IMR-90 (cell line): Measurements from ENCODE around the gene PCGF2. TPM values are rescaled to one million over a fixed set of nuclear protein-coding genes. Genes with fewer than 3 reads are reported as not detected.

Experiments
- ATAC-seq: fragments of 200-7000 bp; cut with Tn5 transposase; 2 replicates; pipeline ENCODE4 v1.9.1; 2020; ENCODE audit warnings: low read depth, mild to moderate bottlenecking, moderate library complexity
- BruUV-seq: library from RNA; stranded (reverse); fragments of 400-500 nt; replicated peaks from 2 replicates; lab custom pipeline; 2021; lab: Mats Ljungman, UMichigan
- CTCF ChIA-PET: fragments of 300-600 bp; formaldehyde crosslinking; extraction: SDS; loops from one replicate; lab custom pipeline; 2021; ENCODE audit warnings: antibody characterized with exemption; lab: Yijun Ruan, JAX
- POLR2A ChIA-PET: fragments of 300-600 bp; sonication (Branson Sonifier 250); formaldehyde crosslinking; loops from one replicate; lab custom pipeline; 2022; ENCODE audit warnings: antibody characterized with exemption; ENCODE audit not compliant: unreplicated experiment; lab: Charles Lee
- DNase-seq: peaks from one replicate; pipeline ENCODE4 v3.0.0; 2013
- H2AFZ ChIP-seq: replicated peaks from 2 replicates; pipeline ENCODE3; 2013; ENCODE audit warnings: low read length, mild to moderate bottlenecking; ENCODE audit not compliant: poor library complexity
- H2AK5ac ChIP-seq: 2 replicates; pipeline ENCODE4 v1.6.1; 2013; ENCODE audit warnings: low read depth, low read length, inconsistent platforms
- H2AK9ac ChIP-seq: replicated peaks from 2 replicates; pipeline ENCODE3; 2013; ENCODE audit warnings: mild to moderate bottlenecking, low read depth, low read length, moderate library complexity; ENCODE audit not compliant: poor library complexity
- H2BK120ac ChIP-seq: 2 replicates; pipeline ENCODE4 v1.6.1; 2013; ENCODE audit warnings: low read depth, low read length, inconsistent platforms
- H2BK15ac ChIP-seq: 3 replicates; pipeline ENCODE4 v1.6.1; 2013; ENCODE audit warnings: low read depth, low read length, inconsistent platforms
- H2BK20ac ChIP-seq: 2 replicates; pipeline ENCODE4 v1.6.1; 2013; ENCODE audit warnings: low read depth, mild to moderate bottlenecking, inconsistent platforms, low read length, moderate library complexity
- H2BK5ac ChIP-seq: 2 replicates; pipeline ENCODE4 v1.6.1; 2013; ENCODE audit warnings: mild to moderate bottlenecking, low read depth, low read length, inconsistent platforms; ENCODE audit not compliant: poor library complexity, severe bottlenecking
- H3K14ac ChIP-seq: replicated peaks from 2 replicates; pipeline ENCODE4 v1.6.1; 2013; ENCODE audit warnings: low read depth, low read length, inconsistent platforms
- H3K18ac ChIP-seq: 2 replicates; pipeline ENCODE4 v1.6.1; 2013; ENCODE audit warnings: low read depth, low read length, control low read depth
- H3K23ac ChIP-seq: 2 replicates; pipeline ENCODE4 v1.6.1; 2013; ENCODE audit warnings: low read depth, low read length, inconsistent platforms
- H3K27ac ChIP-seq: 2 replicates; pipeline ENCODE4 v1.5.1; 2013; ENCODE audit warnings: mild to moderate bottlenecking, control low read depth, low read length; ENCODE audit not compliant: insufficient read depth
- H3K27me3 ChIP-seq: 2 replicates; pipeline ENCODE4 v1.6.1; 2013; ENCODE audit warnings: low read length; ENCODE audit not compliant: control insufficient read depth, insufficient read depth
- H3K36me3 ChIP-seq: 2 replicates; pipeline ENCODE4 v1.6.1; 2013; ENCODE audit warnings: low read length, mixed read lengths; ENCODE audit not compliant: control insufficient read depth, insufficient read depth
- H3K4ac ChIP-seq: 2 replicates; pipeline ENCODE4 v1.6.1; 2013; ENCODE audit warnings: low read depth, low read length, inconsistent platforms
- H3K4me1 ChIP-seq: 2 replicates; pipeline ENCODE4 v1.6.1; 2013; ENCODE audit warnings: low read length, mixed read lengths; ENCODE audit not compliant: control insufficient read depth, insufficient read depth
- H3K4me2 ChIP-seq: 2 replicates; pipeline ENCODE4 v1.6.1; 2013; ENCODE audit warnings: low read depth, mild to moderate bottlenecking, control low read depth, low read length, moderate library complexity
- H3K4me3 ChIP-seq: 2 replicates; pipeline ENCODE4 v1.5.1; 2013; ENCODE audit warnings: low read depth, mild to moderate bottlenecking, control low read depth, low read length, moderate library complexity; ENCODE audit not compliant: insufficient read depth
- H3K56ac ChIP-seq: 2 replicates; pipeline ENCODE4 v1.6.1; 2013; ENCODE audit warnings: low read length, inconsistent platforms; ENCODE audit not compliant: insufficient read depth; ENCODE audit errors: extremely low read depth
- H3K79me1 ChIP-seq, 2 experiments: 2 replicates each; pipeline ENCODE4 v1.6.1; 2013; ENCODE audit warnings: low read length in 2 of 2, inconsistent platforms in 1 of 2, low read depth in 1 of 2
- H3K9ac ChIP-seq: 2 replicates; pipeline ENCODE4 v1.6.1; 2013; ENCODE audit warnings: low read depth, low read length, control low read depth
- H3K9me1 ChIP-seq: 2 replicates; pipeline ENCODE4 v1.6.1; 2013; ENCODE audit warnings: low read length, inconsistent platforms; ENCODE audit not compliant: insufficient read depth
- H3K9me3 ChIP-seq: 2 replicates; pipeline ENCODE4 v1.6.1; 2013; ENCODE audit warnings: low read length; ENCODE audit not compliant: control insufficient read depth, insufficient read depth
- H4K20me1 ChIP-seq: 2 replicates; pipeline ENCODE4 v1.6.1; 2013; ENCODE audit warnings: low read length, inconsistent platforms; ENCODE audit not compliant: insufficient read depth
- H4K5ac ChIP-seq: 2 replicates; pipeline ENCODE4 v1.6.1; 2013; ENCODE audit warnings: mild to moderate bottlenecking, low read depth, low read length, control low read depth
- H4K8ac ChIP-seq, 2 experiments: 2 replicates each; pipeline ENCODE4 v1.6.1; 2013; ENCODE audit warnings: low read depth in 2 of 2, low read length in 2 of 2, control low read depth in 1 of 2, inconsistent platforms in 1 of 2
- H4K91ac ChIP-seq: 2 replicates; pipeline ENCODE4 v1.6.1; 2013; ENCODE audit warnings: low read depth, low read length, inconsistent platforms; ENCODE audit not compliant: insufficient read depth
- BHLHE40 ChIP-seq: fragments of 150-350 bp; IDR thresholded peaks from 2 replicates; pipeline ENCODE4 v1.6.1; 2016; ENCODE audit warnings: mild to moderate bottlenecking, low read depth, low read length
- CEBPB ChIP-seq: IDR thresholded peaks from 2 replicates; pipeline ENCODE4 v1.6.1; 2012; ENCODE audit warnings: low read depth, low read length, improper control_type of control experiment
- CHD1 ChIP-seq: IDR thresholded peaks from 2 replicates; pipeline ENCODE4 v1.6.1; 2012; ENCODE audit warnings: low read depth, low read length, improper control_type of control experiment
- CTCF ChIP-seq: conservative IDR thresholded peaks from 2 replicates; pipeline ENCODE4 v1.5.1; 2012; ENCODE audit warnings: mild to moderate bottlenecking, low read depth, low read length, improper control_type of control experiment
- ELK1 ChIP-seq: fragments of 150-350 bp; IDR thresholded peaks from 2 replicates; pipeline ENCODE4 v1.6.1; 2016; ENCODE audit warnings: low read depth, mild to moderate bottlenecking, low read length, moderate library complexity, borderline replicate concordance
- FOS ChIP-seq: fragments of 150-350 bp; IDR thresholded peaks from 2 replicates; pipeline ENCODE4 v1.6.1; 2016; ENCODE audit warnings: low read depth, low read length
- MAFK ChIP-seq: IDR thresholded peaks from 2 replicates; pipeline ENCODE4 v1.6.1; 2012; ENCODE audit warnings: low read depth, low read length, improper control_type of control experiment
- MAZ ChIP-seq: IDR thresholded peaks from 2 replicates; pipeline ENCODE4 v1.6.1; 2012; ENCODE audit warnings: low read depth, mild to moderate bottlenecking, low read length, improper control_type of control experiment, moderate library complexity, borderline replicate concordance
- MXI1 ChIP-seq: IDR thresholded peaks from 2 replicates; pipeline ENCODE4 v1.6.1; 2012; ENCODE audit warnings: low read depth, mild to moderate bottlenecking, low read length, moderate library complexity, borderline replicate concordance
- NFE2L2 ChIP-seq: fragments of 150-350 bp; IDR thresholded peaks from 2 replicates; pipeline ENCODE4 v1.6.1; 2016; ENCODE audit warnings: low read depth, mild to moderate bottlenecking, low read length
- POLR2A ChIP-seq: IDR thresholded peaks from 2 replicates; pipeline ENCODE4 v1.6.1; 2012; ENCODE audit warnings: mild to moderate bottlenecking, low read depth, low read length
- RAD21 ChIP-seq: IDR thresholded peaks from 2 replicates; pipeline ENCODE4 v1.6.1; 2012; ENCODE audit warnings: low read length, improper control_type of control experiment
- RCOR1 ChIP-seq: IDR thresholded peaks from 2 replicates; pipeline ENCODE4 v1.6.1; 2012; ENCODE audit warnings: mild to moderate bottlenecking, low read length, improper control_type of control experiment; ENCODE audit not compliant: insufficient replicate concordance
- RFX5 ChIP-seq: IDR thresholded peaks from 2 replicates; pipeline ENCODE4 v1.8.0; 2012; ENCODE audit warnings: low read depth, mild to moderate bottlenecking, low read length, moderate library complexity
- SMC3 ChIP-seq: fragments of 150-350 bp; IDR thresholded peaks from 2 replicates; pipeline ENCODE4 v1.6.1; 2016; ENCODE audit warnings: low read depth, mild to moderate bottlenecking, antibody characterized with exemption, low read length, moderate library complexity
- USF2 ChIP-seq: fragments of 150-350 bp; IDR thresholded peaks from 2 replicates; pipeline ENCODE4 v1.6.1; 2017; ENCODE audit warnings: mild to moderate bottlenecking, antibody characterized with exemption, low read length, low read depth
- WGBS, 2 experiments: methylation state at CpG; one replicate each; pipeline versions ENCODE4 v1.1.5 to v1.1.7; 2013; ENCODE audit warnings: missing lambda C conversion rate in 2 of 2; ENCODE audit not compliant: insufficient read length in 1 of 2; ENCODE audit errors: extremely low coverage in 2 of 2; 5-methylcytosine and 5-hydroxymethylcytosine counted together
- dilution Hi-C: fragments of 300-500 bp; cut with HindIII; formaldehyde crosslinking; loops from one replicate; pipeline ENCODE4 v1.14.3; 2018; ENCODE audit warnings: low sequenced_read_pairs; ENCODE audit not compliant: unreplicated experiment
- in situ Hi-C: fragments of 300-500 bp; cut with MboI; formaldehyde crosslinking; loops from 3 replicates; pipeline ENCODE4 v1.14.3; 2019; ENCODE audit warnings: low sequenced_read_pairs, inconsistent platforms, mixed read lengths
- intact Hi-C: fragments of 100-400 bp; cut with micrococcal nuclease; formaldehyde crosslinking; loops from 2 replicates; pipeline ENCODE4 v1.10.0; 2022
- polyA plus RNA-seq, 3 experiments: library from polyadenylated mRNA; depleted of rRNA; stranded (reverse); fragments of >200 nt; gene quantifications; 2 replicates each; pipeline ENCODE4 v1.2.3, GENCODE V29; 2012; ENCODE audit warnings: low replicate concordance in 1 of 3
- total RNA-seq: library from RNA; depleted of rRNA; stranded (reverse); fragments of >200 nt; gene quantifications from 2 replicates; pipeline ENCODE4 v1.2.3, GENCODE V29; 2012

The PCGF2 gene
- total and polyA plus RNA-seq, 2 of the 4 experiments (the other 2 are of a cell fraction): 1.1 to 18.2 TPM

DNA sequence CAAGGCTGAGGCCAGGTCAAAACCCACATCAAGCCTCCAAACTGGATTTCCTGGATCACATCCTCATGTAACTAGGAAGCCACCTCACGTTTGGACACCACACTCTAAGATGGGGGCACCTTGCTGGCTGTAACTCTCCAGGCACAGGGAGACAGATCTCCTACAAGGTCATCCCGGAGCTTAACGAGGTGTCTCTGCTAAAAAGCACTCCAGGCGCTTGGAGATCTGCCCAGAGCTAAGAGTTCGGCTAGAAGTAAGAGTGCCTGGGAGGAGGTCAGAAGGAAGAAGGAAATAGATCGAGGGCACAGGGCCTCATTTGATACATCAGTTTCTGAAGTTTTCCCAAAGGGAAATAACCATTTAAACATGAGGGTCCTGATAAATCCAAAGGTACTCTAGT is 20.3 kb upstream of the PCGF2 start:
- Histone ChIP-seq H3K23ac (no peak overlapping the region), H2AK9ac (no peak overlapping the region), H2BK5ac (no peak overlapping the region), H3K27me3 (no peaks in the 10 kb centered on the region), H3K14ac (no peak overlapping the region), H2AFZ (no peak overlapping the region), H3K36me3 (peaks cover 73% of the 10 kb centered on the region), H2AK5ac (no peak overlapping the region), H4K20me1 (peaks cover 23% of the 10 kb centered on the region), H3K18ac (no peak overlapping the region), H3K4me3 (no peak overlapping the region), H4K8ac (no peak overlapping the region), H2BK15ac (no peak overlapping the region), H3K79me1 (peaks cover 10 to 41% of the 10 kb centered on the region in 2 experiments; a peak in 3 of 4 replicates), H2BK20ac (no peak overlapping the region), H4K91ac (no peak overlapping the region), H3K27ac (no peak overlapping the region), H3K4me2 (no peak overlapping the region), H3K9ac (no peak overlapping the region), H4K5ac (no peak overlapping the region), H2BK120ac (no peak overlapping the region), H3K9me1 (peaks cover 7% of the 10 kb centered on the region; the same call in 1 of the 2 replicates), H3K4me1 (no peaks in the 10 kb centered on the region), H3K9me3 (no peaks in the 10 kb centered on the region), H3K56ac (no peak overlapping the region), H3K4ac (no peak overlapping the region)
- intact Hi-C loops: no loop called here
- no CpG with 5 or more reads among the region's 6 CpGs for WGBS, 2 experiments
- DNase-seq (no peak), ATAC-seq (no peak)
- CTCF ChIA-PET: no interaction called here
- POLR2A ChIA-PET: no interaction called here
- in situ Hi-C loops: no loop called here
- no TSS peak for BruUV-seq
- TF ChIP-seq MAFK (no peak), MXI1 (no peak), CEBPB (no peak), POLR2A (no peak), USF2 (no peak), RAD21 (no peak), BHLHE40 (no peak), NFE2L2 (no peak), ELK1 (no peak), MAZ (no peak), CTCF (no peak), RCOR1 (no peak), SMC3 (no peak), CHD1 (no peak), RFX5 (no peak), FOS (no peak)
- dilution Hi-C loops: no loop called here
